Dermis microvascular lymphatic vessel endothelial cell (primary cell): Measurements from ENCODE around the gene KANK2. TPM values are rescaled to one million over a fixed set of nuclear protein-coding genes. Genes with fewer than 3 reads are reported as not detected.

Experiments used
- total RNA-seq: library from RNA; depleted of rRNA; stranded (reverse); fragments of >200 nt; gene quantifications from 2 replicates; pipeline ENCODE4 v1.2.1, GENCODE V29; 2014

Gene KANK2
- total RNA-seq, 1 donor from 2014 or later, result 45.6 TPM

Other genes with a start within 250 kb of the KANK2 start
- 50.1 and 77.0 TPM in 2 replicates for gene SMARCA4, start 236.5 kb downstream of the KANK2 start, total RNA-seq
- 62.2 and 86.4 TPM in 2 replicates for gene LDLR, start 108.1 kb downstream of the KANK2 start, total RNA-seq
- 31.1 and 80.0 TPM in 2 replicates for gene SPC24, start 41.8 kb downstream of the KANK2 start, total RNA-seq
- gene ANGPTL8, start 42.1 kb upstream of the KANK2 start, total RNA-seq, result not detected in 2 replicates
- gene DOCK6, start 65.0 kb upstream of the KANK2 start, total RNA-seq, result 56.1 and 92.4 TPM in 2 replicates
- not detected in 2 replicates for gene TSPAN16, start 98.6 kb upstream of the KANK2 start, total RNA-seq
- 34.7 and 35.5 TPM in 2 replicates for gene RAB3D, start 142.1 kb upstream of the KANK2 start, total RNA-seq
- 77.7 and 127 TPM in 2 replicates for gene TMEM205, start 148.7 kb upstream of the KANK2 start, total RNA-seq
- 3.9 and 7.0 TPM in 2 replicates for gene CCDC159, start 149.0 kb upstream of the KANK2 start, total RNA-seq
- gene PLPPR2, start 157.9 kb upstream of the KANK2 start, total RNA-seq, result 4.2 and 10.1 TPM in 2 replicates
- 1.0 and 1.1 TPM in 2 replicates for gene SWSAP1, start 177.1 kb upstream of the KANK2 start, total RNA-seq
- 4.2 and 6.8 TPM in 2 replicates for gene EPOR, start 186.8 kb upstream of the KANK2 start, total RNA-seq
- gene RGL3, start 221.8 kb upstream of the KANK2 start, total RNA-seq, result 0.63 and 0.64 TPM in 2 replicates
- under 0.01 and 0.13 TPM in 2 replicates for gene ODAD3, start 237.6 kb upstream of the KANK2 start, total RNA-seq
- gene PRKCSH, start 238.1 kb upstream of the KANK2 start, total RNA-seq, result 101 and 136 TPM in 2 replicates